ENCODE measurements around the gene DENND1A.
"Not testable (repeated sequence)": the region's sequence is repeated elsewhere in the genome, so short reads cannot be mapped to it uniquely, and the experiment has no call there.

Gene DENND1A

DNA sequence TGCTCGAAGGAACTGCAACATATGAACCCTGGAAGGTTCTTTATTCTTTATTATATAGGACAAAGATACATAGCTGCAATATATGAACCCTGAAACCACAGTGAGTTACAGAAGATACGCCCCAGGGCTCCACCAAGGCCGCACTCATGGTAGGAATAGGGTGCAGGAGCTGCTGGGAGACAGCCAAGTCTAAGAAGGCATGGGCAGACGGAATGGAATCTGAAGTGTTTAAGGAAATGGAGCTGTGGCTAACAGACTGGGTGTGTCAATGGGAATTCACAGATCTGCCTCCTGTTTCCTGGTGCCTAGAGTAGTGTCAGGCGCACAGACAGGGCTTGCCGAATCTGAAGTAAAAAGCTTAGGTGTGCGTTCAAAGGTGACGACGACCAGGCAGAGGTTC, 286.4 kb downstream of the DENND1A start:
- DNase-seq: peak; percentile 61

DNA sequence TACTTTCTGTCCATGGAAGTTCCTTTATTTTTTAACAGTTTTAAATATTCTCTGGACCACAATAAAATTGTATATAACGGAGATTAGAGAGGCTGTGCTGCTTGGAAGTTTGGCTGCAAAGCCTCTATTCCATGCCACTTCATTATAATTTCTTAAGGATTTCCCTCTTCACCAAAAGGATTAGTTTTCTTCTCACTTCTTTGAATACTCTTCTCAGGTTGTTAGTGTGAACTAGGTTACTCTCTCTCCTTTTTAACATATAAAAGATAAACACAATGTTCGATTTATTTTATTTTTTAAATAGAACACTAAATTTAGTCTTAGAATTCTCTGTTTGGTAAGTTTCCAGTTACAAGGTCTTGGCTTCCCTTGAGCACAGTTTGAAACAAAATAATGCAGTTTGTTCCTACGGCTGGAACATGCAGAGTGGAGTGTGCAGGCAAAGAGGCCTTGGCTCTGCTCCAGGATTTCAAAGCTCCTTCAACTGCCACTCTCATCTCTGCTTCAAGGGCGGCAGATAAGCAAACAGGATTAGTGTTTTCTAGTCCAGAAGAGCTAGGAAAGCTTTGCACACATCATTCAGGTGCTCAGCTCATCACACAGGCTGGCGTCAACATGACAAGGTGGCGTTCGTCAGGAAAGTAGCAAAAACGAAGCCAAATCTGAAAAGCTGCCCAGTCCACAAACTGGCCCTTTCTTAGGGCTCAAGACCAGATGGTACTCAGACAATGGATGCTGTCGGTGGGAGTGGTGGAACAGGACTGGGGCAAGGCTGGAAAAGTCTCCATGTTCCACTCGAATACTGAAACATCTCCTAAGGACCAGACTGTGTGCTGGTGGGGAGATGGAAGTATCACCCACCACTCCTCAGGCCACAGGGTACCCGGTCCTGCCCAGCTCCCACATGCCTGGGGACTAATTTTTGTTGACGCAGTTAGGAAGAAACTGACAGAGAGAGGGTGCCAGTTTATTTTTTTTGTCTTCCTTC, 287.3 kb downstream of the DENND1A start:
- peak; percentile 98 for DNase-seq

- DNase-seq: no peak
Observed at GRCh38 chr9:123640792-123641222, 289.1 kb downstream of the DENND1A start.

DNA sequence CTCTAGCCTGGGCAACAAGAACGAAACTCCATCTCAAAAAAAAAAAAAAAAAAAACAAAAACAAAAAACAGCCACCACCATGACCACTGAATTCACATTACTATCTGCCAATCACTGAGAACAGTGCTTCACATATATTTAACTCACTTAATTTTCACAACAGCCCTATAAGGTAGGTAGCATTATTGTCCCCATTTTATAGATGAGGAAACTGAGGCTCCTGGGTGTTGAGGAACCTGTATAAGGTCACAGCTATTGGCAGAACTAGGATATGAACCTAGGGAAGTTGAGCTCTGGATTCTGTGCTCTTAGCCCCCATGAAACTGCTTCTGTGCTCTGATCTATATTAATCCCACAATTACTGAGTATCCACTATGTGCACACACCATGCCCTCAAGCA, 290.2 kb downstream of the DENND1A start:
- DNase-seq: no peak

DNA sequence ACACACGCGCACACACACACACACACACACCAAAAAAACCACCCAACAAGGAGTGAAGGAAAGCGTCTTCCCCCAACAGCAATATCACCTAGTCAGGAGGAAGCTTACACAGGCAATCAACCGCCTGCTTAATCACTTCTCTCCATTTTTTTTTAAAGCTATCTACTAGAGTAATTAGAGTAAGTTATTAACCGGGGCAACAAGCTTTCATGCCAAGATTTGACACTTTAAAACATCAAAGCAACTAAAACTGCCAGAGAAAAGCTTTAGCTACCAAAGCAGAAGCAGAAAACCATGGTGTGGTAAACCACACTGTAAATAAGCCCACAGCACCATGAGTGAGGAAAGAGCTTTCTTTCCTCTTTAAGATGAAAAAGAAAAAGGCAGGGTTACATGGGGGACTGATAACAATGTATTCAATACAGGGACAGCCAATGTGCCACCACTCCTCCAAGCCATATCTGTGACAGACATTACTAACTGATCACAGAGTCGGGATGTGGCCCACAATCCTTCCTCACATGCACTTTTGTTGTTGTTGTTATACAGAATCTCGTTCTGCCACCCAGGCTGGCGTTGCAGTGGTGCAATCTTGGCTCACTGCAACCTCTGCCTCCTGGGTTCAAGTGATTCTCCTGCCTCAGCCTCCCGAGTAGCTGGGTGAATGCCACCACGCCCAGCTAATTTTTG, 291.8 kb downstream of the DENND1A start:
- no peak for DNase-seq

- DNase-seq: no peak
Observed at GRCh38 chr9:123637606-123637944, 292.4 kb downstream of the DENND1A start.

GRCh38 chr9:123636805-123637204, 293.1 kb downstream of the DENND1A start:
- DNase-seq: not testable (repeated sequence)

- no peak for DNase-seq
Observed at GRCh38 chr9:123631862-123632261, 298.1 kb downstream of the DENND1A start.

DNA sequence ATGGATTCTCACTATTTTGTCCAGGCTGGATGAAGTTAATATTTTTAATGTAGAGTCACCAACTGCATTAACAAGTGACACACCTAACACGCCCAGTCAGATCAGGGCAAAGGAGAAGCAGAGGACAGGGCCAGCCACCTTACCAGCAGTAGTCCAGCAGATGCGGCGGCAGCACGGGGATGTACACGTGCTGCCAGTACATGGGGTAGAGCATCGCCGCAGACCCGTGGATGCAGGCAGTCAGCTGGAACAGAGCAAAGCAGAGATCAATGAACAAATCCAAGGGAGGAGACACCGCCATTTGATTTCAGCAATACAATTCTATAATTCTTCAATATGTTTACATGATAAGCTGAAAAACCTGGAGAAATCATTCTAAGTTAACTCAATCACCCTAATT, 299.7 kb downstream of the DENND1A start:
- no peak for DNase-seq

DNA sequence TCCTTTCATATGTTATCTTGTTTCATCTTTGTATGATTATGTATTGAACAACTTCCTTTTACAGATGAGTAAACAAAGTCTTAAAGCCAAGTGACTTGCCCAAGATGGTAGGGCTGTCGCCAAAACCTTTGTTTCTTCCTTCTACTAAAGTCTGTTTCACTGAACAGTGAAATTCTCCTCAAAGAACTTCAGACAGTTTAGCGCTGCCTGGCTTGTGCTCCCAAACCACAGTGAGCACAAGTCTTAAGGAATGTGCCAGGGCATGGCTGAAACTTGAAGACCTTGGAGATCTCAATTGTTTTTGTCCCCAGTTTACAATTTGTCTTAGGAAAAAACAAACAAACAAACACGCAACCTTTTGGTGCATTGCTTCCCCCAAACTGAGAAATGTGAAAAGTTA, 300.4 kb downstream of the DENND1A start:
- DNase-seq: no peak

GRCh38 chr9:123622711-123623241, 307.1 kb downstream of the DENND1A start:
- DNase-seq: no peak

GRCh38 chr9:123620239-123620638, 309.7 kb downstream of the DENND1A start:
- DNase-seq: no peak

DNA sequence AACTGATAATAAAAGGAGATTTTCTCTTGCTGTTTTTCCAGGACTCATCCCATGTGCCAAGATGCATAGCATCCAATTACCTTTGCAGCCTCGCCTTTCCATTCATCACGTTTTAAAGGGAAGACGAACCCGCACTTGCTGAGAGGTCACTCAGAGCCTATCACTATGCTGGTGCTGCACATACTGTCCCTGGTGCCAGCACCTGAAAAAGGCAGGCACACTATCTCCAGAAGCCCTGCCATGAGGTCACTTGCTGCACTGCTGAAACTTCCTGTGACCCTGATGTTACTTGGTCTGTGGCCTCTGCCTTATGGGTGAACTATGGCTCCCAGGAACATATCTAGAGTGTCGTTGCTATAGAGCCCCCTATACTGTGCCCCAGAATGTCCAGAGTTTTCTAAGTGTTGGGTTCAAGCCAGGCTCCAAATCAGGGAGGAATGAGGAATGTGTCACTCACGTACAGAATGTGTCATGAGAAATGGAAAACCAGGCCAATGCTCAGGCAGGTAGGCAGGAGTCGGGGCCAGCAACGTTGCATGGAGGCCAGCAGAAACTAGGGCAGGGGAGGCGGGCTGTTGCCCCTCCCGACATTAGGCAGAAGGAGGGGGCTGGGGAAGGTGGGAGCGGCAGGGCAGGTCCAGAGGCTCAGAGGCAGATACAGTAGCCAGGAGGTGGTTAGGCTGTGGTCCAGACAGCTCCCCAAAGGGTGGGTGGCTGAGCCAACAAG, 311.8 kb downstream of the DENND1A start:
- no peak for DNase-seq

GRCh38 chr9:123617286-123617685, 312.6 kb downstream of the DENND1A start:
- no peak for DNase-seq

- DNase-seq: no peak
Observed at GRCh38 chr9:123616707-123617106, 313.2 kb downstream of the DENND1A start.

DNA sequence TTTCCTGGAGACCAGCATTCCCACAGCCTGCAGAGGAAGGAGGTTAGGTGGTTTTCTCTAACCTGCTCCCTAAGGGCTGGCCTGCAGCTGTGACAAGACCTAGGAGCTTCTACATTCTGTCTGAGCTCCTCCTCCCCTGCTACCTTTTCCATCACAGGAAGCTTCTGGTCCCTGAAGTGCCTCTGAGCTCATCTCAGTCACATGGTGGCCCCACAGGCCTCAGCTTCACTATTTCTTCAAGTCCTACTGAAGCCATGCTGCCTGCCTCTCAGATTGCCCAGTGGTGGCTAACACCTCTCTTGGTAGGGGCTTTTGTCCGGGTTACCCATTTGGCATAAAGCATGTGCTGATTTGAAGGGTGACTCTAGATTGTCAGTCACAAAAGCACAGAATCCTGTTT, 314.5 kb downstream of the DENND1A start:
- no peak for DNase-seq

- DNase-seq: no peak
Observed at GRCh38 chr9:123614306-123615263, 315.3 kb downstream of the DENND1A start.

DNA sequence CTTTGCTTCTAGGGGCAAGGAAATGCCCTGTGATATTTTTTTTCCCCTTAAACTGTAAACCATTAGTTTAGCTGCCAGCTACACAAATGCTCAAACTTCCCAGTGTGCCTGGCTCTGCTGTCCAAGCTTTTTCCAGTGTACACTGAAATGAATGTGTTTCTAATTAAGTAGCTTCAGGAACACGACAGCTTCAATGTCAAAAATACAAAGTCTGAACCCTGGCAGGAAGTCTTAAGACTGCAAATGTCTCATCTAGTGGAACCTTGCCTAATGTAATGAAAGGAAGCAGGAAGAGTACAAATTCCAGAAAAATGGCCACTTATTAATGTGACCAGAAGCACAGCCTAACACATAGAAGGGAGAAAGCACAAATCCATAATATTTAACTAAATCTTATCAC, 318.7 kb downstream of the DENND1A start:
- DNase-seq: no peak

- peak; percentile 17 for DNase-seq
Observed at GRCh38 chr9:123609844-123610243, 320.1 kb downstream of the DENND1A start.

DNA sequence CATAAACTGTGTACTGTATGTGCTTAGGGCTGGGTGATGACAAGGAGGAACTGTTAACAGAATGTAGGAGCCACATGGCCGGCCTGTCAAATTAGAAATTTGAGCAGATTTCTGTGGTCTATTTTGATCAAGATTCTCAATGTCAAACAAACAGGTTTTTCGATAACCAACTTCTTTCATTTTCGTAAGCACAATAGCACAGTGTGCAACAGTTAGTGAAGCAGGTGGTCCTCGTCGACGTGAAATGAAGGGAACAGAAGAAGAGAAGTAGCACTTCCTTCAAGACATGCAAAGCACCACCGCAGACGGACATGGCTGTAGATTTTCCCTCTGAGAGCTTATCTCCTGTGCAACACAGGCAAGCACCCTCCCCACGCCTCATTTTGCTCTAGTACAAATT, 321.8 kb downstream of the DENND1A start:
- DNase-seq: no peak

- no peak for DNase-seq
Observed at GRCh38 chr9:123607479-123607878, 322.4 kb downstream of the DENND1A start.

- no peak for DNase-seq
Observed at GRCh38 chr9:123606141-123606540, 323.8 kb downstream of the DENND1A start.
